ENCODE results near the gene LNP1.
"Not testable (repeated sequence)": the region's sequence is repeated elsewhere in the genome, so short reads cannot be mapped to it uniquely, and the experiment has no call there.

LNP1 gene

DNA sequence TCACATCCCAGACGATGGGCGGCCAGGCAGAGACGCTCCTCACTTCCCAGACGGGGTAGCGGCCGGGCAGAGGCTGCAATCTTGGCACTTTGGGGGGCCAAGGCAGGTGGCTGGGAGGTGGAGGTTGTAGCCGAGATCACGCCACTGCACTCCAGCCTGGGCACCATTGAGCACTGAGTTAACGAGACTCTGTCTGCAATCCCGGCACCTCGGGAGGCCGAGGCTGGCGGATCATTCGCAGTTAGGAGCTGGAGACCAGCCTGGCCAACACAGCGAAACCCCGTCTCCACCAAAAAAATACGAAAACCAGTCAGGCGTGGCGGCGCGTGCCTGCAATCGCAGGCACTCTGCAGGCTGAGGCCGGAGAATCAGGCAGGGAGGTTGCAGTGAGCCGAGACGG, 77.2 kb downstream of the LNP1 start:
- not testable (repeated sequence) for DNase-seq (ENCODE audit: low spot score)

DNA sequence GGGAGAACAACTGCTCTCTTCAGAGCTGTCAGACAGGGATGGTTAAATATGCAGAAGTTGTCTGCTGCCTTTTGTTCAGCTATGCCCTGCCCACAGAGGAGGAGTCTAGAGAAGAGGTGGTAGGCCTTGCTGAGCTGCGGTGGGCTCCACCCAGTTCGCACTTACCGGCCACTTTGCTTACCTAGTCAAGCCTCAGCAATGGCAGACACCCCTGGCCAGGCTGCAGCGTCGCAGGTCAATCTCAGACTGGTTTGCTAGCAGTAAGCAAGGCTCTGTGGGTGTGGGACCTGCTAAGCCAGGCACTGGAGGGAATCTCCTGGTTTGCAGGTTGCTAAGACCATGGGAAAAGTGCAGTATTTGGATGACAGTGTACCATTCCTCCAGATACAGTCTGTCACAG, 78.7 kb downstream of the LNP1 start:
- no peak for DNase-seq (ENCODE audit: low spot score)

DNA sequence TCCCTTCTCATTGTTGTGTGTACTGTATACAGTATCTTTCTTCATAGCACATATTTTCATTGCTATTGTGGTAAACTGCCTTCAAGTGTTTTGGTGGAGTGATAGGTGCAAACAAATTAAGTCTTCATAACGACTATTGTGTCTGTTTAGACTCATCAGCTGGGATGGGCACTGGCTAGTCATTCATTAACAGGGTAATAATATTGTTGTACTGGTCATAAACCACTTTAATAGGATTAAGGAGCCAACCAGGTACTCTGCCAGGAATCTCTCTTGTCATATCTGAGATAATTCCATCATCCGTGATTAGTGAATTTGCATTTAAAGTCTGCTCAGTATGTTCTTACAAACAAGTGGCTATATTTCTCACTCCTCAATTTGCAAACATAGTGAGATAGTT, 80.8 kb downstream of the LNP1 start:
- no peak for DNase-seq (ENCODE audit: low spot score)

DNA sequence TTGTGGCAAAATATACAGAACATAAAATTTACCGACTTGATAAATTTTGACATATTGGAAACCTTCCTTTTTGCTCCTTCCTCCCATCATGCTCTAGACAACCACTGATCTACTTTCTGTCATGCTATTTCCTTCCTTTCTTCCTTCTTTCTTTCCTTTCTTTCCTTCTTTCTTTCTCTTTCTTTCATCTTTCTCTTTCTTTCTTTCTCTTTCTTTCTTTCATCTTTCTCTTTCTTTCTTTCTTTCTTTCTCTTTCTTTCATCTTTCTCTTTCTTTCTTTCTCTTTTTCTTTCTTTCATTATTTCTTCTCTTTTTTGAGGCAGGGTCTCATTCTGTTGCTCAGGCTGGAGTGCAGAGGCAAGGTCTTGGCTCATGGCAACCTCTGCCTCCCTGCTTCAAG, 82.2 kb downstream of the LNP1 start:
- DNase-seq (ENCODE audit: low spot score), result no peak

DNA sequence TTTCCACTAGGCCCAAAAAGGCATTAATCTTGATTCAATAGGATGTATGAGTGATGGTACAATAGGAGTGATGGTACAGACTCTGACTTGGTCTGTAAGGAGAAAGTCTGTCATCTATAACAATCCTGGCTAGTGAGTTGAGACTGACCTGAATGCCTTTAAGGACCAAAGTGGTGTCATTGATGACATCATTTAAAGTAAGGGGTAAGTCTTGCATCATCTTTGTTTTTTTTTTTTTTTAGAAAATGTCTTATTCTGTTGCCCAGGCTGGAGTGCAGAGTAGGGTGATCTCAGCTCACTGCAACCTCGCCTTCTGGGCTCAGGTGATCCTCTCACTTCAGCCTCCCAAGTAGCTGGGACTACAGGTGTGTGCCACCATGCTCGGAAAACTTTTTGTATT, 85.5 kb downstream of the LNP1 start:
- DNase-seq (ENCODE audit: low spot score), result no peak

DNA sequence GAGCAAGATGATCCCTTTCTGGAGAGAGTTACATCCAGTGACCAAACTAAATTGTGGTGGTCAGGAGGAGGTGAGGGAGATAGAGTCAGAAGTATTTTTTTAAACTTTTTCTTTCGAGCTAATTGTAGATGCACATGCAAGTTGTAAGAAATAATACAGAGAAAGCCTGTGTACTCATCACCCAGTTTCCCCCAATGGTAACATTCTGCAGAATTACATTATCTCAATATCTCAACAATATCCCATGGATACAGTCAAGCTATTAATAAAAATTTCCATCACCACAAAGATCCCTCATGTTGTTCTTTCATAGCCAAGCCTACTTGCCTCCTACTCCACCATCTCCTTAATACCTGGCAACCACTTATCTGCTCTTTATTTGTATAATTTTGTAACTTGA, 87.8 kb downstream of the LNP1 start:
- no peak for DNase-seq (ENCODE audit: low spot score)

DNA sequence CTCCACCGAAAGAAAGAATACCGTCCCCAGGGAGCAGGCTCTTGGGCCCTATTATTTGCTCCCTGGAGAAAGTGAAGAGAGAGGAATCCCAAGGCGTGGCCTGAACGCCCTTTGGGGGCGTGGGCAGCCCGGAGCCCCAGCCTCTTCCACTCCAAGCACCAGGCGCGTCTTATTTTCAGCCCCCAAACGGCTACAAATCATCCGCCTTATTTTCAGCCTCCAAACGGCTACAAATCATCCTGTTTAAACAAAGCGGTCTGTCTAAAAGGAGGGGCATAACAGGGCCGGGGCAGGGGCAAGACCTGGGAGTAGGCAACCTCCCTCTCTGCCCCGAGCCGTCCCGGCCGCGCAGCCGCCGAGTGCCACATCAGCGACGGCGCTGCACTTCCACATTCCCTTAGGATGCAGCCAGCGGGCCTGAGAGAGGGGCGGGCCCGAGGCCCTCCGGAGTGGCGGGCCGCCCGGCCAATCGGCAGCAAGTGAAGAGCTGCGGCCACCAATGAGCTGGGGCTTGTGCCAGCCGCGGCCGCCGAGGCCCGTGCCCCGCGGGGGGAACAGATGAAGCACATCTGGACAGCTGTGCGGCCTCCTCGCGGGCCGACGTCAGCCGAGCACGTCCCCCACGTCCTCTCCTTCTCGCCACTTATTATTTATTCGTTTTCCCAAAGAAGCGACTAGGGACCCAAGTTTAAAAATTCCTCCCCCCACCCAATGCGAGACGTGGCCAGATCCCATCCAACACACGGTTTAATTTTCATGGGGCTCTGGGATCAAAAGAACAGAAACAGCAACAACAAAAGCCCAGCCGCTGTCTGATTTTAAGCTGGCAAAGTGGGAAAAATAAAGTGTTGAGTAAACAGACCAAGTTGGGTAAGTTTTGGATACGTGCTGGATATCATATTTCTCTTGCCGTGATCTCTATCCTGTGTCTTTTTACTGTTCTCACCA, 91.0 kb downstream of the LNP1 start, which contains the start of gene TMEM45A:
TSS of gene TMEM45A (plus strand) at position 561 of the 948 bp plus-strand sequence. CDS start 62,593 bp downstream, outside the sequence.
- DNase-seq (ENCODE audit: low spot score), result peak; percentile 96

DNA sequence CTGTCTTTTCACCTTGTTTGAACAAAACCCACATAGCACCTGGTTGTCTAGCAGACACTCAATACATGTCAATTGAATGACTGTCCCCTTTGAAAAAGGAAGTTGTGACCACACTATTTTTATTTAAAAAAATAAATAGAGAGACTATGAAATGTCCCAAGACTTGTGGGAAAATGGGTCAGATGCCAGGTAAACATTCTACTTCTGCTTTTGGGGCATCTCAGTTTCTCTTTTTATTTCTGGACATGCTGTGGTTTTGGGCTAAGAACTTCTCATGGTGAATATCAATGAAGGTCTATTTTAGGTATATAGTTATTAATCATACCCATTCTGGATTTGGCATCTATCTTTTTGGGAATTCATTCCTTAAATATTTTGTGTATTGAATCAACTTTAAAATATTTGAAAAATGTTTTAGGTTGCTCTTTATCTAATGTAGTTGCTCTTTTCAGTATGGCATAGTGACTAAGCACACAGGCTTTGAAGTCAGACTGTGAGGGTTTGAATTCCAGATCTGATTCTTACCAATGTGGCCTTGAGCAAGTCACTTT, 95.4 kb downstream of the LNP1 start:
- no peak for DNase-seq (ENCODE audit: low spot score)

DNA sequence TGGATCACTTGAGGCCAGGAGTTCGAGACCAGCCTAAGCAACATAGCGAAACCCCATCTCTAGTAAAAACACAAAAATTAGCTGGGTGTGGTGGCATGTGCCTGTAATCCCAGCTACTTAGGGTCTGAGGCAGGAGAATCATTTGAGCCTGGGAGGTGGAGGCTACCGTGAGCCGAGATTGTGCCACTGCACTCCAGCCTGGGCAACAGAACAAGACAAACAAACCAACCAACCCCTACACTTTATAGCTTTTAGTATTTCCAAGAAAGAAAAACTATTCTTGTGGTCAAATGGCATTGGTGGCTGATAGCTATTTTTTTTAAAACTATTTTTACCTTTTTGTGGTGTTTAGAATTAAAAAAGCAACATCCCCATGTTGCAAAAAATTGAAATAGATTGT, 98.3 kb downstream of the LNP1 start:
- no peak for DNase-seq (ENCODE audit: low spot score)

DNA sequence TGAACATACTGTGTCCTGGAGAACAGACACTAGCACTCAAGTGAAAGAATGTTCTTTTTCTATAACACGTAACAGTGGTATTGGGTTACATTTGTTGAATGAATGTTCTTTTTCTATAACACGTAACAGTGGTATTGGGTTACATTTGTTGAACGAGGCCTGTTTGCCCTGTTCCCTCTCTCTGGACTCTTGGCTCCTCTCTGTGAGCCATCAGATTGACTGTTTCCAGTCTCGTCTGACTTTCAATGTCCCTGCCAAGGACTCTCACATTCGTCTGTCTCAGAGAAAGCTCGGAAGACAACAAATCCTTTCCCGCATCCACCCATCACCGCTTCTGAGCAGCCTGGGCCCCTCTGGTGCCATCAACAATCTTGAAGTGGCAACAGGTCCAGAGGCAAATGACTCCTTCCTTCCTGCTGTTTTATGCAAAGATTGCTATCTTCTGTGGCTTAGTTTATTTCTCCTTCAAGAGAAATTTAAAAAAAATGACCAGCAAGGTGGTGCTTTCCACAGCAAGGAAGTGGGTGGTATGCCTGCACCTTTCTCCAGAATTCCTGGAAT, 99.1 kb downstream of the LNP1 start:
- DNase-seq (ENCODE audit: low spot score), result no peak

DNA sequence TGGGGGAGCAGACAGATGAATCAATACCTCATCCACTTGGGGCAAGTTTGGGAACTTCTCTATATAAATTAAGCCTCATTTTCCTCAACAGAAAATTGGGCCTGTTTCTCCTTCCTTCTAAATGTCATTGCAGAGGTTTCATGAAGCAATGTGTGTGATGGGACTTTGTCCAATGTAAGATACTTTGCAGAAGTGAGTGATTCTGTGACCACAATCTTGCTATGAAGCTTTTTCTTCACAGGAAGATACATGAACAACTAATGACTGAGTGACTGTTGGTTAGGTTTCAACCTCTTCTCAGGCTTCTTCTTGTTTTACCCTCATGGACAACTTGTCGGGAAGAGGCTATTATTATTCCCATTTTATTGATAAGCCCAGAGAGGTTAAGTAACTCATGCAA, 102.1 kb downstream of the LNP1 start:
- DNase-seq (ENCODE audit: low spot score), result no peak
